Stimulated activated CD8-positive, alpha-beta memory T cell treated with anti-CD3 and anti-CD28 coated beads, Interleukin-4, amount 100 ng/mL, for 48 hours (primary cell): ENCODE data around the gene MYRFL.
"Not testable (repeated sequence)": the region's sequence is repeated elsewhere in the genome, so short reads cannot be mapped to it uniquely, and the experiment has no call there.

Experiments used
- DNase-seq: peaks from one replicate; pipeline ENCODE4 v3.0.0-alpha.2; 2020

The MYRFL gene

GRCh38 chr12:69824966-69825560, at the start of gene MYRFL:
Gene MYRFL, plus strand, starts transcription at chr12:69825227. Its CDS starts 291 bp downstream, at chr12:69825518.
- DNase-seq = no peak

GRCh38 chr12:69779928-69780327, 45.1 kb upstream of the MYRFL start:
- no peak for DNase-seq

- DNase-seq = no peak
Observed at GRCh38 chr12:69783365-69783764, 41.7 kb upstream of the MYRFL start.

DNA sequence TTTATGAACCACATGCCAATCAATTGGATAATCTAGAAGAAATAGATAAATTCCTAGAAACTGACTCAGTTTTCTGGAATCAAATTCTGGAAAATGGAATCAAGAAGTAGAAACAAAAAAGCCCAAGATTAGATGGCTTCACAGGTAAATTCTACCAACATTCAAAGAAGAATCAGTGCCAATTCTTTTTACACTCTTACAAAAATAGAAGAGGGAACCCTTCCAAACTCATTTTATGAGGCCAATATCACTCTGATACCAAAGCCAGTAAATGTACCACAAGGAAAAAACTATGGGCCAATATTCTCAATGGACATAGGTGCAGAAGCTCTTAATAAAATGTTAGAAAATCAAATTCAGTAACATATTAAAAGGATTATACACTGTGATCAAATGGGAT, 35.7 kb upstream of the MYRFL start:
- no peak for DNase-seq

GRCh38 chr12:69792533-69792932, 32.5 kb upstream of the MYRFL start:
- DNase-seq = no peak

GRCh38 chr12:69807101-69807897, 17.7 kb upstream of the MYRFL start:
- not testable (repeated sequence) for DNase-seq

DNA sequence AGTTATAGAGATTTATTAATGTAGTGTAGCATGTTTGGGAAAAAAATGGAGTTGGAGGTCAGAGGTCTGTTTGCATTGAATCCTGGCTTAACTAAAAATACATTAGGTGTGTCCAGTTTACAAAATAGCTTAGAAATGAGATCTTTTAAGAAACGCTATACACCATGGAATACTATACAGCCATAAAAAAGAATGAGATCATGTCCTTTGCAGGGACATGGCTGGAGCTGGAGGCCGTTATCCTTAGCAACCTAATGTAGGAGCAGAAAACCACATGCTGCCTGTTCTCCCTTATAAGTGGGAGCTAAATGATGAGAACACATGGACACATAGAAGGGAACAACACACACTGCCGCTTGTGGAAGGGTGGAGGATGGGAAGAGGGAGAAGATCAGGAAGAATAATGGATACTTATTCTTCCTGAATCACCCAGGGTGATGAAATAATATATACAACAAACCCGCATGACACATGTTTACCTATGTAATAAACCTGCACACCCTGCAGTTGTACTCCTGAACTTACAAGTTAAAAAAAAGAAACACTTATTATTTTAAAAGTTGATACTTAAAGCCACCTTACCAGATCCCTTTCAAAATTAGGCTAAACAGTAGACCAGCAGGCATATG, 14.0 kb upstream of the MYRFL start:
- no peak for DNase-seq

DNA sequence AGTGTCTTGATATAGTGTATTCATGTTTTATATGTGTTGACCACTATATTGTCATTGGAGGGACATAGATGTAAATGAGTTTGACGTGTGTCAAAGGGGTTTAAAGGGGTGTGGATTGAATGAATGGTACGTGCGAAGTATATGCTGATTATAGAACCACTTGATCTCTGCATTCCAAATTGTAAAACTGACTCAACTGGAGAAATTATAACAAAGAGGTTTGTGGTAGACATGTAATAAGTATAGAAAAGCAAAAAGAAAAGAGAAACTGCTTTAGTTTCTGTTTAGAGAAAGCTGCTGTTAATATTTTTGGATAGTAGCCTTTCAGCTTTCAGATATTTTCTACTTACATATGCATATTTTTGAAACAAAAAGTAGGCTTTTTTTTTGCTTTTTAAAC, 8.9 kb upstream of the MYRFL start:
- DNase-seq = no peak

DNA sequence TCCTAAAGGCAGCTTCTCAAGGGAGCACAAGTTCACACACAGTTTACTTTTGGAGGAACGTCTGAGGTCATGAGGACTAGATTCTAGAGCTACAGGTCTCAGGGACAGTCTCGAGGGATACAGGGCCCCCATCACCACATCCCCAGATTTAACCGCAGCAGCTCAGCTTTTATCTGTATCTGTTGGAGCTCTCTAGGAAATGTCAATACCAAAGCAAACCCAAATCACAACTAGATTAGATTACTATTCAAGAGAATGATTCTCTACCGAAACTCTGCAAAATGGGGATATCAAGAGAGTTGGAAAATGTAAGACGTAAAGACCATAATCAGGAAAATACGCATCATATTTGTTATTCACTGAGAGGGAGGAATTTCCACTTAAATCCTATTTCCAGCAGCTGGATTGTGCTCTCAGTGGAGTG, 4.0 kb upstream of the MYRFL start:
- DNase-seq = no peak

DNA sequence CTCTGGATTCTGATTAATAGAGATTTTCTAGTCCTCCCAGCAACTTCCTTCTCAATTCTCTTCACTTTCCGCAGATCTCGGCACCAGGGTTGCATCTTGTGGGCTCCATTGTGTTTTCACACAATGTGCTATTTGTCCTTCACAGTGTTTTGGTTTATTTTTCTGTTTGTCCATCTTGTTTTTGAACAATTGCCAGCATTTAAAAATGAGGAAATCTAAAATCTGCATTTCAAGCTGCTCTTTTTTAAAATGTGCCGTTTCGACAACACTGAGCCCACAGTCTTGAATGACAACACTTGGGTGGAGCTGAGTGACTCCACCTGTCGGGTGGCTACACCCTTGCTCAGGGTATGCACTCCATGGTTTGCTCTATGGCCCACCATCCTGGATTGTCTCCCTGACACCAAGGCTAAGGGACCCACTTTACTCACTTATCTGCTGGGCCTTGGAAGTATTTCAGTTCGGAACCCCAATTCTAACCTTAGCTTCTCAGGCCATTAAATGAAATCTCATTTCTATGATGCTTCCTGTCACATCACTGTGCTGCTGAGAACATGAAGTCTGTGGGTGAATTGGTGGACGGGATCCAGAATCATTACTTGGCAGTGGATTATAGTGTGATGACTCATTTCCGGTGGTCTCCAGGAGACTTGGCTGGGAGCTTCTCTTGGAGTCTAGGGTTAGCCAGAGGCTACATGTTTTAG, 3.4 kb upstream of the MYRFL start:
- DNase-seq = no peak

GRCh38 chr12:69822201-69822860, 2.7 kb upstream of the MYRFL start:
- no peak for DNase-seq

DNA sequence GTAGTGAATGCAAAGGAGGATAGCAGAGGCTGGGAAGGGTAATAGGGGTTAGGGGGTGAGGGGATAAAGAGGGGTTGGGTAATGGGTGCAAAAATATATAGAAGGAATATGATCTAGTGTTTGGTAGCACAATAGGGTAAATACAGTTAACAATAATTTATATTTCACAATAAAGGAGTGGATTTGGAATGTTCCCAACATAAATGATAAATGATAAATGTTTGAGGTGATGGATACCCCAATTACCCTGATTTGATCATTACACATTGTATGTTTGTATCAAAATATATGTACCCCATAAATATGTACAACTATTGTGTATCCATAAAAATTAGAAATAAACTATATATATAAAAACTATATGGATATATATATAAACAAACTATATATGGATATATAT, 999 bp upstream of the MYRFL start:
- no peak for DNase-seq

GRCh38 chr12:69828897-69829296, 3.9 kb downstream of the MYRFL start:
- no peak for DNase-seq

DNA sequence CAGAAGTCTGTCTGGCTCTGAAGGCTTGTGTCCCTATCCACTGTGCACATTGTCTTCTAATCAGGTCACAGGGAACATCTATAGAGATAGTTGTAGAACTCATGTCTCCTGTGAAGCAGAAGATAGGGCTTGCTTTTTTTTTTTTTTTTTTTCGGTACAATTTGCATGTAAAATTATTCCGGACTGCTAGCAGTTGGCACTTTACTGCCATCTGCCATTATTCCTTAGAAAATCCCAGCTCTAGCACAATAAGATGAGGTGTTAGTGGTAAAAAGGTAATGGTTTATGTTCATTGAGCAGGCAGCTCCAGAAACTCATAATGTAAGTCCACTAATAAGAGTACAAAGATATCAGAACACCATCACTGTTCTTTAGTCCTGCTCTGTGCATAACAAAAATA, 8.7 kb downstream of the MYRFL start:
- no peak for DNase-seq

DNA sequence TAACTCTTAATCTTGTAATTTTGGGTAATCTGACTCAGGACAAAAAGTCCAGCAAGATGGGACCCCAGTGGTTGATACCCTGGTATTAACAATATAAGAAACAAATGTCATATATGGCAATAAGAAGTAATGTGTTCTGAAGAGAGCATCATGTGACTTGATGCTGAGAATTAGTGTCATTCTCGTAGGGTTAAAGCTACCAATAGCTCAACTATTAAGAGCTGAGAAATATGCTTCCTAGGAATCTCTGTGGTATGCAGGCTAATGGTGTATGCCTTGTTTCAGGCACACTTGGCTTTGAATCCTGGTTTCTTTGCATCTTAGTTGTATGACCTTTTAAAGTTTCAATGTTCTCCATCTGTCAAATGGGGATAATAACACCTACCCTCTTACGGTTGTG, 9.1 kb downstream of the MYRFL start:
- no peak for DNase-seq

GRCh38 chr12:69834576-69834975, 9.5 kb downstream of the MYRFL start:
- no peak for DNase-seq

GRCh38 chr12:69835081-69835480, 10.1 kb downstream of the MYRFL start:
- no peak for DNase-seq

- DNase-seq = no peak
Observed at GRCh38 chr12:69836015-69836414, 11.0 kb downstream of the MYRFL start.

- no peak for DNase-seq
Observed at GRCh38 chr12:69837191-69837590, 12.2 kb downstream of the MYRFL start.

DNA sequence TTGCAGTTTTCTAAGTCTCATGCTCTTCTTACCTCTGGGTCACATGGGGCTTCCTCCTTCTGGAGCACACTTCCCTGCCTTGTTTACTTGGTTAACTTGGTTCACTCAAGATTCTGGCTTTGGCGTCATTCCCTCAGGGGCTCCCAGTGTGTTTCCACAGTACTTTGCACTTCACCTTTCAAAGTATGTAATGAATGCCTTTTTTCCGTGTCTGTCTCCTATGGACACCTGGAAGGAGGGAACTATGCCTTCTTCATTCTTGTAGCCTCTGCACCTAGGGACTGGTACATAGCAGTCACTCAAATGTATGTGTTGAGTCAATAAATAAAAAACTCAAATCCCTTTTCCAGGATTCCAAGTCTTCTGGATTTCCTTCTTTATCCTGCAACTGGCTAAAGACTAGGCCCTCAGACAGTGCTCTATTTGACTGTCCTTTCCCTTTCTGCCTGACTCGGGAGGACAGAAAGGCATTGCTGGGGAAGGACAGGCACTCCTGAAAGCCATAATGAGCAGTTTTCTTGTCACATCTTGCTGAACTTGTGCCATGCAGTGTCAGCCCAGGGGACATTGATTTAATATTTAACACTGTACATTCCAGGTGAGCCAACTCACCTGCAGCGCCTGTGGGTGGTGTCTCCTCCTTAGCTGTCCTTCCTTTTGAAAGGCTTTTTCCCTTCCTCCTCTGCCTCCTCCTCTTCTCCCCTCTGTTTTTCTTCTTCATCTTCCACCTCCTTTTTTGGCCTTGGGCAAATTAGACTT, 12.8 kb downstream of the MYRFL start:
- no peak for DNase-seq

GRCh38 chr12:69840727-69841126, 15.7 kb downstream of the MYRFL start:
- no peak for DNase-seq

DNA sequence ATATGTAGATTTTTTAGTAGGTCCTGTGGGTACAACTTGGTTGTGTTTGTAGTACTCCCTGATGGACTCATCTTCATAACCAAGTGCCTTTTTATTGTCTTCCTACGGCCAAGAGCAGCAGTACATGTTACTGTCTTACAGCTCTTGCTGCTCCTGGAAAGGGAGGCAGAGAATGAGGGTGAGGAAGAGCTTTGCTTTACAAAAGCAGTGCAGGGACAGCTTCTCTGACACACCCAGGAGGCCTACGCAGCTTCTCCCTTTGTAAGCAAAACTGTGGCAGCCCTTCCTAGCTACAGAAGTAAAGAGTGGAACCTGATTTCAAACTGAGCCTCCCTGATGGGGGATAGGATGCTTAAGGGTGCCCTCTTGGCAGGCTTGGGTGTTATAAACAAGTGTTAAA, 18.6 kb downstream of the MYRFL start:
- DNase-seq = no peak
